C4-2B (cell line): ENCODE measurements around the gene NAP1L4.

Experiments
- ZFX ChIP-seq: fragments of 450-650 bp; IDR thresholded peaks from 2 replicates; pipeline ENCODE4 v1.6.1; 2017
- TF ChIP-seq, protein P1 (sequence below): fragments of 450-650 bp; conservative IDR thresholded peaks from 2 replicates; pipeline ENCODE4 v1.5.1; 2017; ENCODE audit warnings: mild to moderate bottlenecking

- TF ChIP-seq, protein P1, sequence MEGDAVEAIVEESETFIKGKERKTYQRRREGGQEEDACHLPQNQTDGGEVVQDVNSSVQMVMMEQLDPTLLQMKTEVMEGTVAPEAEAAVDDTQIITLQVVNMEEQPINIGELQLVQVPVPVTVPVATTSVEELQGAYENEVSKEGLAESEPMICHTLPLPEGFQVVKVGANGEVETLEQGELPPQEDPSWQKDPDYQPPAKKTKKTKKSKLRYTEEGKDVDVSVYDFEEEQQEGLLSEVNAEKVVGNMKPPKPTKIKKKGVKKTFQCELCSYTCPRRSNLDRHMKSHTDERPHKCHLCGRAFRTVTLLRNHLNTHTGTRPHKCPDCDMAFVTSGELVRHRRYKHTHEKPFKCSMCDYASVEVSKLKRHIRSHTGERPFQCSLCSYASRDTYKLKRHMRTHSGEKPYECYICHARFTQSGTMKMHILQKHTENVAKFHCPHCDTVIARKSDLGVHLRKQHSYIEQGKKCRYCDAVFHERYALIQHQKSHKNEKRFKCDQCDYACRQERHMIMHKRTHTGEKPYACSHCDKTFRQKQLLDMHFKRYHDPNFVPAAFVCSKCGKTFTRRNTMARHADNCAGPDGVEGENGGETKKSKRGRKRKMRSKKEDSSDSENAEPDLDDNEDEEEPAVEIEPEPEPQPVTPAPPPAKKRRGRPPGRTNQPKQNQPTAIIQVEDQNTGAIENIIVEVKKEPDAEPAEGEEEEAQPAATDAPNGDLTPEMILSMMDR, result no peak
- no peak for TF ChIP-seq ZFX
Observed at GRCh38 chr11:2914455-2915195, 77.5 kb downstream of the NAP1L4 start.
